HG03571 (cell line): ENCODE results near the gene KIF26B.
"Not testable (repeated sequence)": the region's sequence is repeated elsewhere in the genome, so short reads cannot be mapped to it uniquely, and the experiment has no call there.

Experiments used
- ATAC-seq: cut with Tn5 transposase; IDR thresholded peaks from one replicate; pipeline ENCODE4 v1.9.1; 2021; ENCODE audit not compliant: unreplicated experiment

The KIF26B gene

GRCh38 chr1:245710961-245711903, 556.4 kb downstream of the KIF26B start:
- ATAC-seq, result no peak

- not testable (repeated sequence) for ATAC-seq
These were observed 559.2 kb downstream of the KIF26B start for GRCh38 chr1:245714027-245714426.

GRCh38 chr1:245715291-245715701, 560.5 kb downstream of the KIF26B start:
- ATAC-seq, result no peak

DNA sequence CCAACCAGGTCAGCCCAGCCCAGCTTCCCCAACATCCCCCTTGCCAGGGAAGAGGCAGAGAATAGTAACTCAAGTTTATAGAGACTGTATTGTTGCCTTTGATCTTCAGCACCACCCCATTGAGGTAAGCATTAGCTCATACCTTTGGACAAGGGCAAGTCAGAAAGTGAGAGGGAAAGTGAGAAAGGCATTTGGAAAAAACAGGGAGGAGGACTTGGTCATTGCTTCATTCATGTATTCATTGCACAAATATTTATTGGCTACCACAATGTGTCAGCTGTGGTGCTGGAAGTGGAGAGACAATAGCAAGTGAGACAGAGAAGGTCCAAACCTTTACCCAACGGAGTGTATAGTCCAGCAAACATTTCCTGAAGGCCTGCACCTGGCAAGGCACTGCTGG, 561.2 kb downstream of the KIF26B start:
- no peak for ATAC-seq

DNA sequence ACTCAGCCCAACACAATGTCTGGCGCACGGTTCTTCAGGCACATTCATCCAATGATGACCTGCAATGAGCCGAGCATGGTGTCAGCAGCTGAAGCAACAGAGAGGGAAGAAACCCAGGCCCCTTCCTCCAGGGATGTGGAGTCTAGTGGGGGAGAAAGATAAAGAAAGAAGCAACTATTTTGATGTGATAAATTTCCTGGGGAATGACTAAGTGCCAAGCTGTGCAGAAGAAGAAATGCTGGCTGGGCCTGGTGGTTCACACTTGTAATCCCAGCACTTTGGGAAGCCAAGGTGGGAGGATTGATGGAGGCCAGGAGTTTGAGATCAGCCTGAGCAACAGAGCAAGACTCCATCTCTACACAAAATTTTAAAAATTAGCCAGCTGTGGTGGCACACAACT, 561.8 kb downstream of the KIF26B start:
- ATAC-seq, result no peak

GRCh38 chr1:245717611-245718010, 562.8 kb downstream of the KIF26B start:
- no peak for ATAC-seq

GRCh38 chr1:245718123-245718522, 563.3 kb downstream of the KIF26B start:
- ATAC-seq, result no peak

- ATAC-seq, result no peak
These were observed 564.2 kb downstream of the KIF26B start for GRCh38 chr1:245718951-245719350.

GRCh38 chr1:245721488-245721887, 566.7 kb downstream of the KIF26B start:
- ATAC-seq, result no peak

DNA sequence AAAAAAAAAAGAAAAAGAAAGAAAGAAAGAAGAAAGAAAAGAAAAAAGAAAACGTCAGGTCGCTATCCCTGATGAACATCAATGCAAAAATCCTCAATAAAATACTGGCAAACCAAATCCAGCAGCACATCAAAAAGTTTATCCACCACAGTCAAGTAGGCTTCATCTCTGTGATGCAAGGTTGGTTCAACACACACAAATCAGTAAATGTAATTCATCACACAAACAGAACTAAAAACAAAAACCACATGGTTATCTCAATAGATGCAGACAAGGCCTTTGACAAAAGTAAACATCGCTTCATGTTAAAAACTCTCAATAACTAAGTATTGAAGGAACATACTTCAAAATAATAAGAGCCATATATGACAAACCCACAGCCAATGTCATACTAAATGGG, 573.2 kb downstream of the KIF26B start:
- ATAC-seq, result not testable (repeated sequence)

GRCh38 chr1:245730801-245731200, 576.0 kb downstream of the KIF26B start:
- ATAC-seq, result no peak

DNA sequence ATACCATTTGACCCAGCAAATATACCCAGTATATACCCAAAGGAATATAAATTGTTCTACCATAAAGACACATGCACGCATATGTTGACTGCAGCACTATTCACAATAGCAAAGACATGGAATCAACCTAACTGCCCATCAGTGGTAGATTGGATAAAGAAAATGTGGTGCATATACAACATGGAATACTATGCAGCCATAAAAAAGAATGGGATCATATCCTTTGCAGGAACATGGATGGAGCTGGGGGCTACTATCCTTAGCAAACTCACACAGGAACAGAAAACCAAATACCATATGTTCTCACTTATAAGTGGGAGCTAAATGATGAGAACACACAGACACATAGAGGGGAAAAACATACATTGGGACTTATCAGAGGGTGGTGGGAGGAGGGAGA, 585.6 kb downstream of the KIF26B start:
- not testable (repeated sequence) for ATAC-seq

DNA sequence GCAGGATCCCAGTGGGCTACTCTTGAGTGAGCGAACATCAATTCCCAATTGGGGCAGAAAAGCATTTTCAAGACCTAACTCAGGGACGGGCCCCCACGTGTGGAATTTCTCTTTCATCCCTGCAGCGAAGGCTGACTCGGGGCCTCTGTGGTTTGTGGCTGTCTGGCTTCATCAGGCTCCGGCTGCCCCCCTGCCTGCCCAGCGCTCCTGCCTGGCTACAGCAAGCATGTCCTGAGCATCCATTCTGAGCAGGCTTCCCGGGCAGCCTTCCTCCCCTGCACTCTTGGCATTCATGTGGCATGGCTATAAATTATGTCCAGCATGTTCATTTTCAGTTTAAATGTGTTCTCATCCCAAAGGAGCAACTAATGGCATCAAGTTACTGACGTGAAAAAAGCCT, 588.1 kb downstream of the KIF26B start:
- ATAC-seq, result no peak

- ATAC-seq, result no peak
These were observed 593.5 kb downstream of the KIF26B start for GRCh38 chr1:245748240-245748639.

- ATAC-seq, result no peak
These were observed 593.9 kb downstream of the KIF26B start for GRCh38 chr1:245748646-245749045.

DNA sequence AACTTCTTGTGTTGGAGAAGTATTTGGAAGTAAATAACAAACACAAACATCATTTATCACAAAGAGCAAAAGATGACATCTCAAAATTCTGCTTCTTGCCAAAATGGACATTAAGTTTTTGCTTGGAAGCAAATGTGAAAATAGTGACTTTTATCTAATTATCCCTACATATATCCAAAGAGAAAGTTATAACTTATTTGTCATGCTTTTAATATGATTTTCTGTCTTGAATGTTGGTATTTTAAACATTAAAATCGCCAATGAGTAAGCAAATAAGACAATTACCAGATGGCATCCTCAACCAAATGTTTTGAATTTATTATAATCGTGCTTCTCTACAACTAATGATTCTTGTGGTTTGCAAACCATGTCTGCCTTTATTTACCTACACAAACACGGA, 594.3 kb downstream of the KIF26B start:
- ATAC-seq, result no peak

GRCh38 chr1:245750261-245750660, 595.5 kb downstream of the KIF26B start:
- no peak for ATAC-seq

DNA sequence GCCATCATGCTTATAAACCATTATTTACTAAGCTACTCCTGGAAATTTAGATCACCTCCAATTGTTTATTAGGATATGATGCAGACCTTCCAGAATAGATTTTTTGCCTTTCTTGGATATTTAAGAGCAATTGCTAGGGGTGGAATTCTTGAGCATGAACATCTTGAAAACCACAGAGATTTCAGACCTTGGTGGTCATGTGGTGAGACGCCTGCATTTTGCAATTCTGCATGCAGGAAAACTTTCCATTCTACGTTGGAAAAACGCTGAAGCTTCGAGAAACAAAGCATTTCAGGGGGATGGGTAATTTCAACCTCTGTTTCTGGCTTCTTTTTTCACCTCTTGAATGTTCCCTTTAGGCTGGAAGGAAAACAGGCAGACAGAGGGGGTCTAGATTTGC, 596.3 kb downstream of the KIF26B start:
- ATAC-seq, result no peak

- ATAC-seq, result no peak
These were observed 597.1 kb downstream of the KIF26B start for GRCh38 chr1:245751726-245752470.

- no peak for ATAC-seq
These were observed 597.8 kb downstream of the KIF26B start for GRCh38 chr1:245752561-245752960.

DNA sequence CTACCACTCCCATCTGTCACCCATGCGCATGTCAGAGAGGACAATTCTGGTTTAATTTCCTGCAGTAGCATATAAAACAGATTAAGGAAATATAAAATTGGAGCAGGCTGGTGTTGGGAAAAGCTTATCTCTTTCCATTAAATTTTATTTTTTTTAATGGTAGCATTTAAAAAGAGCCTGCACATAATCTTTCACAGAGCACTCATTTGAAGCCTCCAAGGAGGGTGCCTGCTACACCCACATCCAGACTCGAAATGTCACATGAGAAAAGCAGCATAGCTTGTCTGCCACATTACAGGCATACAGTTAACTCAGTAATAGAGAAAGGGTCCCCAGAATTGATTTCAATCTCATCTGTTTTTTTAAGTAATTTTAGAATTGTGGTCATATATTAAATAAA, 599.0 kb downstream of the KIF26B start:
- ATAC-seq, result no peak

GRCh38 chr1:245754463-245754961, 599.7 kb downstream of the KIF26B start:
- ATAC-seq, result no peak
